H1 (cell line): ENCODE measurements around the gene AKIRIN2. TPM values are rescaled to one million over a fixed set of nuclear protein-coding genes. Genes with fewer than 3 reads are reported as not detected.

Experiments used
- CTCF ChIA-PET: fragments of 300-600 bp; sonication (Branson Sonifier 250); formaldehyde crosslinking; loops from one replicate; lab custom pipeline; 2021; ENCODE audit not compliant: partially characterized antibody; lab: Charles Lee
- POLR2A ChIA-PET: fragments of 300-600 bp; sonication (Branson Sonifier 250); formaldehyde crosslinking; loops from one replicate; lab custom pipeline; 2021; ENCODE audit warnings: inconsistent platforms; ENCODE audit not compliant: partially characterized antibody; lab: Charles Lee
- DNase-seq, 2 experiments: peaks; one replicate each; pipeline versions ENCODE4 v3.0.0 to v3.0.0-alpha.2; 2010 to 2022; ENCODE audit warnings: low spot score in 2 of 2, low read depth in 1 of 2, mixed read lengths in 1 of 2
- FAIRE-seq: peaks from 2 replicates; lab custom pipeline; 2011; peaks lifted over from hg19 to GRCh38; lab: Jason Lieb, UNC
- H2AFZ ChIP-seq: 2 replicates; pipeline ENCODE4 v1.8.1; 2012; ENCODE audit warnings: low read length, inconsistent platforms
- H2AK5ac ChIP-seq: 2 replicates; pipeline ENCODE4 v1.6.1; 2013; ENCODE audit warnings: low read depth, low read length
- H2BK120ac ChIP-seq: replicated peaks from 2 replicates; pipeline ENCODE3; 2013; ENCODE audit warnings: low read depth, low read length, inconsistent platforms
- H2BK12ac ChIP-seq: 2 replicates; pipeline ENCODE4 v1.6.1; 2013; ENCODE audit warnings: low read depth, low read length
- H2BK15ac ChIP-seq: 2 replicates; pipeline ENCODE4 v1.6.1; 2013; ENCODE audit warnings: low read length
- H2BK20ac ChIP-seq: 2 replicates; pipeline ENCODE4 v1.6.1; 2013; ENCODE audit warnings: low read length
- H2BK5ac ChIP-seq: 2 replicates; pipeline ENCODE4 v1.6.1; 2013; ENCODE audit warnings: low read depth, low read length
- H3K14ac ChIP-seq: 2 replicates; pipeline ENCODE4 v1.6.1; 2013; ENCODE audit warnings: inconsistent platforms; ENCODE audit not compliant: insufficient read length
- H3K18ac ChIP-seq: 2 replicates; pipeline ENCODE4 v1.6.1; 2013; ENCODE audit warnings: low read length; ENCODE audit errors: extremely low read depth
- H3K23ac ChIP-seq: 2 replicates; pipeline ENCODE4 v1.6.1; 2013; ENCODE audit warnings: inconsistent platforms; ENCODE audit not compliant: insufficient read length
- H3K23me2 ChIP-seq: 2 replicates; pipeline ENCODE4 v1.6.1; 2013; ENCODE audit warnings: low read depth, low read length
- H3K27ac ChIP-seq: 2 replicates; pipeline ENCODE4 v1.6.1; 2011; ENCODE audit warnings: low read depth, low read length, inconsistent platforms
- H3K27me3 ChIP-seq, 4 experiments: replicated peaks in 1 of 4; 1 replicate in 1 of 4; 2 replicates in 3 of 4; pipeline versions ENCODE4 v1.6.1 to v1.8.1; 2011 to 2013; ENCODE audit warnings: low read length in 3 of 4, mild to moderate bottlenecking in 3 of 4, inconsistent platforms in 2 of 4, mixed read lengths in 2 of 4, moderate library complexity in 1 of 4; ENCODE audit not compliant: control insufficient read depth in 3 of 4, insufficient read depth in 3 of 4; ENCODE audit errors: extremely low read depth in 1 of 4
- H3K36me3 ChIP-seq, 4 experiments: 2 replicates each; pipeline versions ENCODE4 v1.6.1 to v1.8.1; 2011 to 2013; ENCODE audit warnings: mild to moderate bottlenecking in 4 of 4, low read length in 3 of 4, moderate library complexity in 2 of 4, control low read depth in 1 of 4, inconsistent platforms in 1 of 4; ENCODE audit not compliant: insufficient read depth in 4 of 4, control insufficient read depth in 2 of 4
- H3K4ac ChIP-seq: replicated peaks from 2 replicates; pipeline ENCODE3; 2013; ENCODE audit warnings: low read length, low read depth, mixed read lengths, inconsistent platforms; ENCODE audit not compliant: insufficient read length
- H3K4me1 ChIP-seq, 4 experiments: replicated peaks in 1 of 4; 1 replicate in 1 of 4; 2 replicates in 3 of 4; pipeline versions ENCODE4 v1.6.1 to v1.8.1; 2011 to 2013; ENCODE audit warnings: low read length in 3 of 4, inconsistent platforms in 2 of 4, mixed read lengths in 1 of 4; ENCODE audit not compliant: insufficient read depth in 4 of 4, control insufficient read depth in 3 of 4
- H3K4me2 ChIP-seq, 2 experiments: 2 replicates each; pipeline versions ENCODE4 v1.6.1 to v1.8.1; 2011 to 2013; ENCODE audit warnings: low read depth in 2 of 2, low read length in 2 of 2, control low read depth in 1 of 2, inconsistent platforms in 1 of 2, mild to moderate bottlenecking in 1 of 2; ENCODE audit not compliant: insufficient read depth in 1 of 2
- H3K4me3 ChIP-seq, 4 experiments: fragments of 200-600, 300-600 bp in 1 of 4; sonication (generic), shearing (Covaris generic), sonication (Bioruptor Twin) in 1 of 4; 2 replicates each; pipeline versions ENCODE4 v1.5.1 to v1.8.1; 2011 to 2016; ENCODE audit warnings: low read length in 4 of 4, low read depth in 3 of 4, control low read depth in 2 of 4, inconsistent platforms in 2 of 4, mild to moderate bottlenecking in 2 of 4, mixed read lengths in 1 of 4, moderate library complexity in 1 of 4; ENCODE audit not compliant: insufficient read depth in 2 of 4; ENCODE audit errors: extremely low read depth in 1 of 4
- H3K56ac ChIP-seq: replicated peaks from 2 replicates; pipeline ENCODE3; 2013; ENCODE audit warnings: low read depth, mild to moderate bottlenecking, mixed read lengths, low read length, inconsistent platforms; ENCODE audit not compliant: insufficient read length
- H3K79me1 ChIP-seq: 2 replicates; pipeline ENCODE4 v1.6.1; 2013; ENCODE audit warnings: low read depth, low read length, control low read depth
- H3K79me2 ChIP-seq, 2 experiments: 2 replicates each; pipeline versions ENCODE4 v1.6.1 to v1.8.1; 2012 to 2013; ENCODE audit warnings: low read length in 2 of 2, mild to moderate bottlenecking in 2 of 2, inconsistent platforms in 1 of 2; ENCODE audit not compliant: insufficient read depth in 2 of 2, control insufficient read depth in 1 of 2
- H3K9ac ChIP-seq, 4 experiments: replicated peaks in 1 of 4; 1 replicate in 1 of 4; 2 replicates in 3 of 4; pipeline versions ENCODE4 v1.6.1 to v1.8.1; 2011 to 2013; ENCODE audit warnings: low read depth in 3 of 4, low read length in 3 of 4, control low read depth in 2 of 4, mild to moderate bottlenecking in 2 of 4, moderate library complexity in 2 of 4, inconsistent platforms in 1 of 4; ENCODE audit errors: extremely low read depth in 1 of 4
- H3K9me3 ChIP-seq, 2 experiments: 2 replicates each; pipeline versions ENCODE4 v1.6.1 to v1.8.1; 2012 to 2013; ENCODE audit warnings: mild to moderate bottlenecking in 2 of 2, moderate library complexity in 2 of 2, control low read depth in 1 of 2, inconsistent platforms in 1 of 2, low read depth in 1 of 2, low read length in 1 of 2, mixed read lengths in 1 of 2; ENCODE audit not compliant: insufficient read depth in 2 of 2
- H4K20me1 ChIP-seq, 2 experiments: replicated peaks in 1 of 2; 2 replicates each; pipeline versions ENCODE3 to v1.8.1; 2011 to 2013; ENCODE audit warnings: inconsistent platforms in 2 of 2, low read length in 2 of 2, mild to moderate bottlenecking in 1 of 2; ENCODE audit not compliant: insufficient read depth in 2 of 2, control insufficient read depth in 1 of 2
- H4K5ac ChIP-seq: 2 replicates; pipeline ENCODE4 v1.6.1; 2013; ENCODE audit warnings: low read length, low read depth, mixed read lengths, inconsistent platforms; ENCODE audit not compliant: insufficient read length
- H4K8ac ChIP-seq: 2 replicates; pipeline ENCODE4 v1.8.0; 2013; ENCODE audit warnings: mild to moderate bottlenecking, moderate library complexity, low read length, inconsistent platforms; ENCODE audit not compliant: insufficient read depth; ENCODE audit errors: extremely low read depth
- H4K91ac ChIP-seq: replicated peaks from 2 replicates; pipeline ENCODE3; 2013; ENCODE audit warnings: low read length, mixed read lengths, inconsistent platforms; ENCODE audit not compliant: insufficient read length
- CEBPB ChIP-seq: IDR thresholded peaks from 2 replicates; pipeline ENCODE4 v1.6.1; 2012; ENCODE audit warnings: low read depth, low read length
- RAD21 ChIP-seq, 2 experiments: IDR thresholded peaks in 1 of 2; conservative IDR thresholded peaks in 1 of 2; 2 replicates each; pipeline ENCODE4 v1.6.1; 2011; ENCODE audit warnings: low read depth in 2 of 2, low read length in 2 of 2, improper control_type of control experiment in 1 of 2, inconsistent platforms in 1 of 2, mild to moderate bottlenecking in 1 of 2, moderate library complexity in 1 of 2
- WGBS, 2 experiments: shearing (Covaris generic) in 1 of 2; methylation state at CpG; one replicate each; pipeline versions ENCODE4 v1.1.6 to v1.1.7; 2013 to 2015; ENCODE audit warnings: low lambda C conversion rate in 2 of 2, mixed read lengths in 2 of 2, inconsistent platforms in 1 of 2, low coverage in 1 of 2, missing lambda C conversion rate in 1 of 2; ENCODE audit not compliant: insufficient replicate concordance in 2 of 2, insufficient coverage in 1 of 2, insufficient read length in 1 of 2; ENCODE audit errors: extremely low coverage in 1 of 2, missing lambda C conversion rate in 1 of 2; 5-methylcytosine and 5-hydroxymethylcytosine counted together
- polyA plus RNA-seq, 7 experiments: library from polyadenylated mRNA; depleted of rRNA in 3 of 7; stranded (reverse) in 5 of 7; unstranded in 2 of 7; fragments of >200 nt in 5 of 7; fragments of 200-250 nt in 2 of 7; gene quantifications; 1 replicate in 5 of 7; 2 replicates in 1 of 7; 4 replicates in 1 of 7; pipeline versions ENCODE4 v1.2.1 to v1.2.3, GENCODE V29; 2011 to 2013; ENCODE audit warnings: missing spikeins in 2 of 7, mixed read lengths in 2 of 7
- total RNA-seq: library from RNA; stranded (reverse); fragmentation: NEBNext Ultra II Directional; extraction: Animal tissue kit (Norgen Biotek cat#: 25700); gene quantifications from 2 replicates; pipeline ENCODE4 v1.2.1, GENCODE V29; 2021
- TF ChIP-seq, protein P1 (sequence below), 3 experiments: IDR thresholded peaks; 1 replicate in 2 of 3; 2 replicates in 1 of 3; pipeline versions ENCODE4 v1.5.1 to v1.6.1; 2011; ENCODE audit warnings: low read length in 3 of 3, mild to moderate bottlenecking in 3 of 3, inconsistent platforms in 2 of 3, low read depth in 1 of 3, moderate library complexity in 1 of 3; ENCODE audit not compliant: insufficient read depth in 1 of 3; ENCODE audit errors: control extremely low read depth in 1 of 3

Gene AKIRIN2
- total and polyA plus RNA-seq, 2 of the 8 experiments (the other 6 are each of a cell fraction or from before 2014, with no cell fraction given) = 35.6 to 75.3 TPM

DNA sequence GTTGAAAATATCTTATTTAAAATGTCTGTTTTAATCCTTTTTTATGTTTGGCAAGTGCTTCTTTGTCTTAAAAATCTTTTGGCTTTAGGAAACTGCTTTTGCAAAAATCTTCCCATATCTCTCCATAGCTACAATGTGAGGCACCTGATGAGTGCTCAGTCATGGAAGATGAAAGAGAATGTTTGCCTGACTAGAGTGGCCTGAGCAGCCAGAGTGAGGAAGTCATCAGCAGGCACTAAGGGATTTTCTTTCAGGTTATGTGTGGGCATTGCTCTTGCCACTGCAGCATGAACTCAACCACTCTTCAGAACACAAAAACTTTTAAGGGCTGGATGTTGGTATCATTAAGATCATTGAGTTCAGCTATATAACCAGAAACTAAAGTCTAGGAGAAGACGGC, 47.9 kb downstream of the AKIRIN2 start:
- no peaks in the 10 kb centered on the region for H3K23me2 ChIP-seq
- TF ChIP-seq RAD21 (IDR thresholded peaks at IDR 0.05 in 1 of 2, conservative IDR thresholded peaks at IDR 0.05 in 1 of 2; ENCODE audit: low read depth in 2 of 2, low read length in 2 of 2) (no peak), CEBPB (no peak)
- TF ChIP-seq, protein P1, sequence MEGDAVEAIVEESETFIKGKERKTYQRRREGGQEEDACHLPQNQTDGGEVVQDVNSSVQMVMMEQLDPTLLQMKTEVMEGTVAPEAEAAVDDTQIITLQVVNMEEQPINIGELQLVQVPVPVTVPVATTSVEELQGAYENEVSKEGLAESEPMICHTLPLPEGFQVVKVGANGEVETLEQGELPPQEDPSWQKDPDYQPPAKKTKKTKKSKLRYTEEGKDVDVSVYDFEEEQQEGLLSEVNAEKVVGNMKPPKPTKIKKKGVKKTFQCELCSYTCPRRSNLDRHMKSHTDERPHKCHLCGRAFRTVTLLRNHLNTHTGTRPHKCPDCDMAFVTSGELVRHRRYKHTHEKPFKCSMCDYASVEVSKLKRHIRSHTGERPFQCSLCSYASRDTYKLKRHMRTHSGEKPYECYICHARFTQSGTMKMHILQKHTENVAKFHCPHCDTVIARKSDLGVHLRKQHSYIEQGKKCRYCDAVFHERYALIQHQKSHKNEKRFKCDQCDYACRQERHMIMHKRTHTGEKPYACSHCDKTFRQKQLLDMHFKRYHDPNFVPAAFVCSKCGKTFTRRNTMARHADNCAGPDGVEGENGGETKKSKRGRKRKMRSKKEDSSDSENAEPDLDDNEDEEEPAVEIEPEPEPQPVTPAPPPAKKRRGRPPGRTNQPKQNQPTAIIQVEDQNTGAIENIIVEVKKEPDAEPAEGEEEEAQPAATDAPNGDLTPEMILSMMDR (IDR thresholded peaks at IDR 0.05; ENCODE audit: control extremely low read depth in 1 of 3, insufficient read depth in 1 of 3, low read depth in 1 of 3, low read length in 3 of 3) = 0 out of 4 replicates have a peak, but pooled peaks of 1 of the 3 experiments have one; percentile 4

More for the DNA sequence above, 47.9 kb downstream of the AKIRIN2 start:
- no peak overlapping the region for H3K56ac ChIP-seq
- H3K9me3 ChIP-seq = no peaks in the 10 kb centered on the region
- no peak overlapping the region for H4K91ac ChIP-seq
- CTCF ChIA-PET = interaction anchor here (0.6 to 1.3 kb wide), 2 partner anchors 16 to 547 kb away, joined by 3 read pairs; no protein-coding TSS in a partner anchor
- H2BK12ac ChIP-seq = no peak overlapping the region
- peaks cover 0 to 30% (median 12%) of the 10 kb centered on the region in 4 experiments; a peak in 3 of 8 replicates for H3K36me3 ChIP-seq
- no peak overlapping the region for H2AFZ ChIP-seq
- H4K8ac ChIP-seq = no peak overlapping the region
- H2BK20ac ChIP-seq = no peak overlapping the region
- peak overlapping the region; percentile 45; the same call in 1 of the 2 replicates for H3K27ac ChIP-seq
- no peaks in the 10 kb centered on the region for H3K79me1 ChIP-seq
- no peak overlapping the region; the same call in 1 of the 2 replicates for H2BK5ac ChIP-seq
- peaks cover 0 to 15% (median 9%) of the 10 kb centered on the region in 4 experiments; a peak in 4 of 7 replicates for H3K4me1 ChIP-seq
- 90% methylated on average over 1 of the region's 1 CpG; no CpG with 5 or more reads in 1 of the 2 experiments for WGBS, 2 experiments
- no peak for DNase-seq
- H2AK5ac ChIP-seq = no peak overlapping the region
- POLR2A ChIA-PET = interaction anchor here (0.9 to 2.2 kb wide), 3 partner anchors 12 to 65 kb away, joined by 3 to 12 read pairs (median 4); partner anchors contain the start of gene RARS2
- no peak overlapping the region for H3K14ac ChIP-seq
- H3K4me2 ChIP-seq = peak overlapping the region; percentile 31 to 49; a peak in 1 of 4 replicates
- no peaks in the 10 kb centered on the region for H3K79me2 ChIP-seq
- H3K23ac ChIP-seq = no peak overlapping the region
- peak overlapping the region in 1 of 4 experiments; percentile 31; a peak in 1 of 8 replicates for H3K4me3 ChIP-seq
- no peak overlapping the region for H3K9ac ChIP-seq
- no peaks in the 10 kb centered on the region for H4K20me1 ChIP-seq
- H3K4ac ChIP-seq = no peak overlapping the region
- H2BK120ac ChIP-seq = no peak overlapping the region
- no peak overlapping the region for H2BK15ac ChIP-seq
- H4K5ac ChIP-seq = peak overlapping the region; percentile 50
- no peaks in the 10 kb centered on the region for H3K27me3 ChIP-seq
- no peak overlapping the region for H3K18ac ChIP-seq
- peak; percentile 7 for FAIRE-seq
